OCI-LY7 (cell line): ENCODE data around the gene KCNQ2. TPM values are rescaled to one million over a fixed set of nuclear protein-coding genes. Genes with fewer than 3 reads are reported as not detected.

Experiments used
- BruUV-seq: library from RNA; stranded (reverse); fragments of 400-500 nt; replicated peaks from 2 replicates; lab custom pipeline; 2021; lab: Mats Ljungman, UMichigan
- CTCF ChIA-PET: fragments of 300-600 bp; sonication (Branson Sonifier 250); formaldehyde crosslinking; loops from one replicate; lab custom pipeline; 2022; ENCODE audit warnings: antibody characterized with exemption; ENCODE audit not compliant: unreplicated experiment; lab: Charles Lee
- POLR2A ChIA-PET: fragments of 300-600 bp; sonication (Branson Sonifier 250); formaldehyde crosslinking; loops from one replicate; lab custom pipeline; 2022; ENCODE audit warnings: antibody characterized with exemption; lab: Charles Lee
- DNase-seq: peaks from one replicate; pipeline ENCODE4 v3.0.0-alpha.2; 2015; ENCODE audit warnings: low spot score
- H2AFZ ChIP-seq: fragments of 200-600 bp; sonication (generic), shearing (Covaris generic); 2 replicates; pipeline ENCODE4 v1.6.1; 2014; ENCODE audit warnings: mild to moderate bottlenecking, antibody characterized with exemption, low read length, moderate library complexity
- H3K27ac ChIP-seq: fragments of 200-600 bp; sonication (generic); 2 replicates; pipeline ENCODE4 v1.5.1; 2014; ENCODE audit warnings: mixed run types, low read depth, mild to moderate bottlenecking, moderate library complexity, low read length, inconsistent platforms; ENCODE audit not compliant: poor library complexity, severe bottlenecking
- H3K36me3 ChIP-seq: fragments of 200-600 bp; sonication (generic); 2 replicates; pipeline ENCODE4 v1.6.1; 2014; ENCODE audit warnings: mild to moderate bottlenecking, antibody characterized with exemption, low read length, moderate library complexity, mixed read lengths; ENCODE audit not compliant: insufficient read depth
- H3K4me1 ChIP-seq: fragments of 200-600 bp; sonication (generic); 2 replicates; pipeline ENCODE4 v1.5.1; 2014; ENCODE audit warnings: mild to moderate bottlenecking, low read length; ENCODE audit not compliant: insufficient read depth, poor library complexity, severe bottlenecking
- H3K4me2 ChIP-seq: fragments of 200-600 bp; sonication (generic); 2 replicates; pipeline ENCODE4 v1.6.1; 2014; ENCODE audit warnings: mild to moderate bottlenecking, low read length
- H3K4me3 ChIP-seq: fragments of 200-600 bp; sonication (generic); 2 replicates; pipeline ENCODE4 v1.5.1; 2014; ENCODE audit warnings: mild to moderate bottlenecking, low read depth, low read length; ENCODE audit not compliant: poor library complexity, severe bottlenecking
- H3K79me2 ChIP-seq: fragments of 200-600 bp; sonication (generic); 2 replicates; pipeline ENCODE4 v1.6.1; 2016; ENCODE audit warnings: low read depth, mild to moderate bottlenecking, low read length, moderate library complexity, mixed read lengths; ENCODE audit not compliant: insufficient read depth
- H3K9me2 ChIP-seq: fragments of 200-600 bp; sonication (generic); 2 replicates; pipeline ENCODE4 v1.6.1; 2016; ENCODE audit warnings: mild to moderate bottlenecking, low read length, mixed read lengths; ENCODE audit not compliant: insufficient read depth
- H3K9me3 ChIP-seq: fragments of 200-600 bp; sonication (generic); 2 replicates; pipeline ENCODE4 v1.6.1; 2014; ENCODE audit warnings: mild to moderate bottlenecking, mixed run types, low read length, mixed read lengths
- H4K20me1 ChIP-seq: fragments of 200-600 bp; sonication (generic); 2 replicates; pipeline ENCODE4 v1.6.1; 2014; ENCODE audit warnings: mild to moderate bottlenecking, antibody characterized with exemption, low read length, moderate library complexity, mixed read lengths; ENCODE audit not compliant: insufficient read depth
- CTCF ChIP-seq: fragments of 200-600 bp; sonication (generic); conservative IDR thresholded peaks from 2 replicates; pipeline ENCODE4 v1.5.1; 2014; ENCODE audit warnings: mild to moderate bottlenecking, antibody characterized with exemption, low read length, moderate library complexity, mixed read lengths
- EZH2phosphoT487 ChIP-seq: fragments of 200-600 bp; sonication (generic); IDR thresholded peaks from 2 replicates; pipeline ENCODE4 v1.6.1; 2018; ENCODE audit warnings: low read depth, borderline replicate concordance, mild to moderate bottlenecking, mixed run types, antibody characterized with exemption, low read length, moderate library complexity, mixed read lengths
- intact Hi-C: fragments of 100-400 bp; cut with micrococcal nuclease; formaldehyde crosslinking; loops from one replicate; pipeline ENCODE4 v1.10.0; 2022; ENCODE audit not compliant: unreplicated experiment
- total RNA-seq, 2 experiments: library from RNA; depleted of rRNA in 1 of 2; stranded (reverse); fragments of >200 nt in 1 of 2; shearing (Covaris generic) in 1 of 2; gene quantifications; 2 replicates each; pipeline ENCODE4 v1.2.3, GENCODE V29; 2014 to 2022

The KCNQ2 gene
- total RNA-seq, 2 experiments from 2014 or later: not detected

- CTCF ChIA-PET: no interaction called here
These were observed 64.3 kb downstream of the KCNQ2 start for GRCh38 chr20:63407928-63408683.

GRCh38 chr20:63406617-63407245, 65.7 kb downstream of the KCNQ2 start:
- no peak for DNase-seq
- H3K4me3 ChIP-seq: no peak overlapping the region
- intact Hi-C loops: no loop called here
- H3K4me1 ChIP-seq: no peaks in the 10 kb centered on the region
- H3K36me3 ChIP-seq: no peaks in the 10 kb centered on the region
- no peak for TF ChIP-seq CTCF
- no peak for TF ChIP-seq EZH2phosphoT487
- H3K79me2 ChIP-seq: no peaks in the 10 kb centered on the region
- H3K27ac ChIP-seq: no peak overlapping the region
- no TSS peak for BruUV-seq
- ChIA-PET CTCF (no interaction called here), POLR2A (no interaction called here)
- H2AFZ ChIP-seq: no peak overlapping the region
- no peak overlapping the region for H3K4me2 ChIP-seq
- no peaks in the 10 kb centered on the region for H3K9me2 ChIP-seq
- H3K9me3 ChIP-seq: no peaks in the 10 kb centered on the region
- H4K20me1 ChIP-seq: no peaks in the 10 kb centered on the region

More at GRCh38 chr20:63407928-63408683, 64.3 kb downstream of the KCNQ2 start:
- BruUV-seq: no TSS peak
- no peak overlapping the region for H3K4me2 ChIP-seq
- no peaks in the 10 kb centered on the region for H3K79me2 ChIP-seq
- H4K20me1 ChIP-seq: no peaks in the 10 kb centered on the region
- no peaks in the 10 kb centered on the region for H3K9me3 ChIP-seq
- no peak overlapping the region for H2AFZ ChIP-seq
- H3K4me3 ChIP-seq: no peak overlapping the region
- POLR2A ChIA-PET: no interaction called here
- no peak for DNase-seq
- H3K36me3 ChIP-seq: no peaks in the 10 kb centered on the region
- H3K4me1 ChIP-seq: no peaks in the 10 kb centered on the region
- H3K9me2 ChIP-seq: no peaks in the 10 kb centered on the region
- no peak overlapping the region for H3K27ac ChIP-seq
- TF ChIP-seq EZH2phosphoT487: no peak
- no peak for TF ChIP-seq CTCF
- intact Hi-C loops: no loop called here

DNA sequence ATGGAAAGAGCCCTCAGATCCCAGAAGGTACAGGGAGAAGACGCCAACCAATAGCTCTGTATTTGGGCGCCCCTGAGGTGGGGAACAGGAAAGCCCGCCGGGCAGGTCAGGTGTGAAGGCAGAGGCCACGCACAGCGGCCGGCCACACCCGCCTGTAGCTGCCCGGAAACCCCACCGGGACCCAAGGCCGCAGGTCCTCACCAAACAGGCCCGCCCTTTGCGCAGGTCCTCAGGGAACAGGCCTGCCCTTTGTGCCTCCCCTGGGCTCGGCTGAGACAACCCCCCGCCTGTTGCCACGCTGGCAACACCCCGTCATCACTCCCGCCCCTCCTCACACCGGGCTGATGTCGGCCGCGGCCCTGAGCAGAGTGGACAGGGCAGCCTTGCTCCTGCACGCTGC, 66.4 kb downstream of the KCNQ2 start:
- Histone ChIP-seq H2AFZ (no peak overlapping the region), H3K9me2 (no peaks in the 10 kb centered on the region), H3K4me2 (no peak overlapping the region), H3K79me2 (no peaks in the 10 kb centered on the region), H3K9me3 (no peaks in the 10 kb centered on the region), H4K20me1 (no peaks in the 10 kb centered on the region), H3K27ac (no peak overlapping the region), H3K4me3 (no peak overlapping the region), H3K4me1 (no peaks in the 10 kb centered on the region), H3K36me3 (no peaks in the 10 kb centered on the region)
- TF ChIP-seq CTCF: no peak
- no TSS peak for BruUV-seq
- ChIA-PET CTCF (no interaction called here), POLR2A (no interaction called here)
- intact Hi-C loops: no loop called here
- no peak for DNase-seq
